ENCODE data around the gene LINGO4.

Gene LINGO4

GRCh38 chr1:151847867-151848596, 42.8 kb upstream of the LINGO4 start:
- no peak for DNase-seq (ENCODE audit: extremely low read depth, low read depth)
- no peak for TF ChIP-seq CTCF (IDR thresholded peaks at IDR 0.05; ENCODE audit: low read depth, low read length)

DNA sequence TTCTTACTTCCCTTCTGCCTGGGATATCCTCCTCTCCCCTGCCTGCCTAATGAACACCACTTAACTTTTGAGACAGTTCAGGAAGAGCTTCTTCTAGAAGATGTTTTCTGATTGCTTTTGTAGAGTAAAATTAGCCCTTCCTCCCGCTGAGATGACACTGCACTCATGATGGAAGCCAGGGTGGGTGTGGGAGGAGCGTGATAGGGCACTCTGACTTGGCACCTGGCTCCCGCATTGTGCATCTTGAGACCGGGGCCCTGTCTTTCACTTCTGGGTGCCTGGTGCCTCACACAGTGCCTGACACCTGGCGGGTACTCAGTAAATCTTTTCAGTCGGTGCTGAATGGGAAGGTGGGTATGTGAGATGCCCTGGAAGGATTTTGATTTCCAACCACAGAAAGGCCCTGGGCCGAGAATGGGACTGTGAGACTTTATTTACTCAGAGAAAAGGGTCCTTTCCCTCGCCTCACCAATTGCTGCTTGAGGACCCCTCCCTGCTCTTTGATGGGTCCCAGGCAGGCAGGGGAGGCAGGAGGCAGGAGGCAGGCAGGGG, 41.5 kb upstream of the LINGO4 start:
- TF ChIP-seq CTCF (IDR thresholded peaks at IDR 0.05; ENCODE audit: low read depth, low read length), result no peak
- DNase-seq (ENCODE audit: extremely low read depth, low read depth), result no peak

GRCh38 chr1:151846062-151846568, 40.9 kb upstream of the LINGO4 start:
- no peak for DNase-seq (ENCODE audit: extremely low read depth, low read depth)
- TF ChIP-seq CTCF (IDR thresholded peaks at IDR 0.05; ENCODE audit: low read depth, low read length), result no peak

DNA sequence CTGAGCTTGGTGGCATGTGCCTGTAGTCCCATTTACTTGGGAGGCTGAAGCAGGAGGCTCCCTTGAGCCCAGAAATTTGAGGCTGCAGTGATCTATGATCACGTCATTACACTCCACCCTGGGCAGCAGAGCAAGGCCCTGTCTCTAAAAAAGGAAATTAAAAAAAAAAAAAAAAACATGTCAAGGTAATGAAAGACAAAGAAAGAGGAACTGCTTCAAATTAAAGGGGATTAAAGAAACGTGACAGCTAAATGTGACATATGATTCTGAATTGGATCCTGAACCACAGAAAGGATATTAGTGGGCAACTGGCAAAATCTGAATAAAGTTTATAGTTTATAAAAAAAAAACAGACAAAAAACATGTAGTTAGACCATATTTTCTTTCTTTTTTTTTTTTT, 38.2 kb upstream of the LINGO4 start:
- DNase-seq (ENCODE audit: extremely low read depth, low read depth), result no peak

DNA sequence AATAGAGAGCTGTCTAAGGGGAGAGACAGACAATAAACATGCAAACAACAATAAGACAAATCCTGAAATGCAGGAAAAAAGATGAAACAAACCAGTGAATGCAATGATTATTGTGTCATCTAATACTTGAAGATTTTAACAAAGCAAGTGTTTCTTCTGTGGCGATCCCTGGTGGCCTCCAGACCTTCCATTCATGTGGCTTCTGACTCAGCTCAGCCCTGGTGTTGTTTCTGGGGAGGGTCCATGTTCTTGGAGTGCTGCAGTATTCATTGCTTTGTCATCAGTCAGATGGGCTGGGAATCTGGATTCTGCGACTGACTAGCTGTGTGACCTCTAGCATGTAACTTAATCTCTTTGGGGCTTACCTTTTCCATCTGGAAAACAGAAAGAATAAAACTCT, 35.9 kb upstream of the LINGO4 start:
- no peak for DNase-seq (ENCODE audit: extremely low read depth, low read depth)
- TF ChIP-seq CTCF (IDR thresholded peaks at IDR 0.05; ENCODE audit: low read depth, low read length), result no peak

More for the DNA sequence above, 38.2 kb upstream of the LINGO4 start:
- TF ChIP-seq CTCF (IDR thresholded peaks at IDR 0.05; ENCODE audit: low read depth, low read length), result no peak

DNA sequence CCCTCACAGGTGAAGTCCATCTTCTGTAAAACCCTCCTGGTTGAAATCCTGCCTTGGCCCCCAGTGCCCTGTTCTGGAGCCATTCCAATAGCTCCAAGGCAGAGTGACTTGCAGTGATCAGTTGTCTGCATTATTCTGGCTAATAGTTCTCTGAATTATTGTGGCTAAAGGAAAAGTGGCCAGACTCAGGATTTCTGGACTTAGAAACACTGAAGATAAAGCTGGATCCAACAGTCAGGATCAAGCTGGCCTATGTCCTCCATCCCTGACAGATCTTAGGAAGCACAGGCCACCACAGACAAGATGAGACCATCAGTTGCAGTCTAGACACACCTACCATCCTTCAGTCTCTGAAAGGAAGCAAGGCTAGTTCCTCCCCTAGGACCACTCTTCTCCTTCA, 35.2 kb upstream of the LINGO4 start:
- DNase-seq (ENCODE audit: extremely low read depth, low read depth), result no peak
- TF ChIP-seq CTCF (IDR thresholded peaks at IDR 0.05; ENCODE audit: low read depth, low read length), result no peak
